ENCODE data around the gene TBX18.

GRCh38 chr6:84688141-84688873 lies 76.1 kb downstream of the TBX18 start:
- TF ChIP-seq CTCF (IDR thresholded peaks at IDR 0.05) = no peak
- no peak for TF ChIP-seq POLR2A (IDR thresholded peaks at IDR 0.05)

Measured in uterus (tissue), 2 donors.